ENCODE data around the gene TMEM192.
"Not testable (repeated sequence)": the region's sequence is repeated elsewhere in the genome, so short reads cannot be mapped to it uniquely, and the experiment has no call there.

The TMEM192 gene

DNA sequence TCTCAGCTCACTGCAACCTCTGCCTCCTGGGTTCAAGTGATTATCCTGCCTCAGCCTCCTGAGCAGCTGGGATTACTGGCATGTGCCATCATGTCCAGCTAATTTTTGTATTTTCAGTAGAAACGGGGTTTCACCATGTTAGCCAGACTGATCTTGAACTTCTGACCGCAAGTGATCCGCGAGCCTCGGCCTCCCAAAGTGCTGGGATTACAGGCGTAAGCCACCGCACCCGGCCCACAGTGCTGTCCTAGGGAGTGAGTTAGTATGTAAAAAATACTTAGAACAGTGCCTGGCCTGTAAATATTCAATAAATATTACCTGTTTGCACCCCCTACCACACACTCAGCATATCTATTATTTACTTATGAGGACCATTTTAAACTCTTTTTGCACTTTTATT is 20.5 kb downstream of the TMEM192 start:
- not testable (repeated sequence) for DNase-seq

DNA sequence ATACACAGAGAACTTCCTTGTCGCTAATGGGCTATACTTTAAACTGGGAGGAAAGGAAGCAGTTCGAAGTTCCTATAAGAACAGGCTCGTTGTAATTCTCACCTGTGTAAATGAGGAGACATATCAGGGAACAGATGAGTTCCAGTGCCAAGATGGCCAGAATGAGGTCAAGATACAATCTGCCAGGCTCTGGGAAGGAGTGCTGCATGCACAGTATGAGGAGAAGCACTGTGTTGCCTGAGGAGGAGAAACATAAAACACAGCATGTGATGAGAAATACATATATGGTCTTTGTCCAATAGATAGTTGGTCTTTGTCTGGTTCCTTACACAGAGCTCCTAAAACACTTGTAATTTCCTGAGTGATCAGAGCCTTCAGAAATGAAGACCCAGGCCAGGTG is 24.3 kb downstream of the TMEM192 start:
- DNase-seq = no peak

DNA sequence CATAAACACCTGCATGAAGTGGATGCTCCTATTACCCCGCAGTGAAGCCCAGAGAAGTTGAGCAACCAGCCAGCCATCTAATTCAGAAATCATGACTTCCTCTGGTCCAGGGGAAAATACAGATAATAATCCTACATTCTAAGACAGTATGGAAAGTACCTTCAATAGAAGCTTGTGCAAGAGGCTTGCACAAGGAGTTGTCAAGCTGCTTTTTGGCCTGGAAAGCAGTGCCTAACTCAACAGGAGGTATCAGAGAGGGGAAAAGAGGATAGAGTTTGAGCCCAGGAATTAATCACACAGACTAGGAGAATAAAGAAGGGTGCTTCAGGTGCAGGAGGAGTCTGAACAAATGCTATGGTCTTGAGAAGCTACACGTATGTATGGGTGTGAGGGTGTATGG is 26.7 kb downstream of the TMEM192 start:
- no peak for DNase-seq

DNA sequence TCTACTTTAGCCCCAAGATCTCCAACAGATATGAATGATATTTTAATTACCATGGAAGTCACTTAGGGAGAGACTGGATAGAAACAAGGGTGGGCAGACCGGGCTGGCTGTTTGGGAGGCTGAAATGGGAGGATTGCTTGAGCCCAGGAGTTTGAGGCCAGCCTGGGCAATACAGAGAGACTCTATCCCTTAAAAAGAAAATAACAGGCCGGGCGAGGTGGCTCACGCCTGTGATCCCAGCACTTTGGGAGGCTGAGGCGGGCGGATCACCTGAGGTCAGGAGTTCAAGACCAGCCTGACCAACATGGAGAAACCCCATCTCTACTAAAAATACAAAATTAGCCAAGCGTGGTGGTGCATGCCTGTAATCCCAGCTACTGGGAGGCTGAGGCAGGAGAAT is 27.9 kb downstream of the TMEM192 start:
- not testable (repeated sequence) for DNase-seq

DNA sequence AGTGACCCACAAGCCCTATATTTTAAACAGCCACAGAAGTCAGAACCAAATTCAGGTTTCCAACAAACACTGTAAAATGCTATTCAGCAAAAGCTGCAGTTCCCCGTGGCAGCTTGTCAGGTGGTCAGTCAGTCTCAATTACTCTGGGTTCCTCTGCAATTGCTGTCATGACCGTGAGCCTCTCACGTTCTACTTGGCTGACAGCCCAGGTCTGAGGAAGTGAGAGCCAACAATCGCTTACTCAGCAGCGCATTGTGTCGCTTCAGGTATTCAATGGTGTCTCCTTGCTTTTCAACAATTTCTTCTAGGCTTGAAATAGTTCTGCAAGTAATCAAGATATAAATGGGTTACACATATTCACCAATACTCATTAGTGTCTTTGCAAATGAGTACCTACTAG is 33.2 kb downstream of the TMEM192 start:
- no peak for DNase-seq

DNA sequence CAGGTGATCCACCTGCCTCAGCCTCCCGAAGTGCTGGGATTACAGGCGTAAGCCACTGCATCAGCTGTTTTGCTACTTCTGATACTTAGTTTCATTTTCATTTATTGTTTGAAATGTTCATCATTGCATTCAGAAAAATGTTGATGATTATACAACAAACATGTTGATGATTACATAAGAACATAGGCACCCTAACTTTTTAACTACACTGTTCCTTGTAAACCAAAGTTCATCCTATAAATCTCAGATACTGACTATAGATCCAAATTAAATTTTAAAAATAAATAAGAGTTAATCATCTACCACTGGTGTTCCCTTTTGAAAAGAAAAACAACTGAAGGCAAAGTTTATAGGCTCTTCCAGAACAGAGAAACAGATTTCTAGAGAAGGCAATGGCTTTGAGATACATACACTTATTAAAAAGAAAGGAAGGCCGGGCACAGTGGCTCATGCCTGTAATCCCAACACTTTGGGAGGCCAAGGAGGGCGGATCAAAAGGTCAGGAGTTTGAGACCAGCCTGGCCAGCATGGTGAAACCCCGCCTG is 35.6 kb downstream of the TMEM192 start:
- no peak for DNase-seq

DNA sequence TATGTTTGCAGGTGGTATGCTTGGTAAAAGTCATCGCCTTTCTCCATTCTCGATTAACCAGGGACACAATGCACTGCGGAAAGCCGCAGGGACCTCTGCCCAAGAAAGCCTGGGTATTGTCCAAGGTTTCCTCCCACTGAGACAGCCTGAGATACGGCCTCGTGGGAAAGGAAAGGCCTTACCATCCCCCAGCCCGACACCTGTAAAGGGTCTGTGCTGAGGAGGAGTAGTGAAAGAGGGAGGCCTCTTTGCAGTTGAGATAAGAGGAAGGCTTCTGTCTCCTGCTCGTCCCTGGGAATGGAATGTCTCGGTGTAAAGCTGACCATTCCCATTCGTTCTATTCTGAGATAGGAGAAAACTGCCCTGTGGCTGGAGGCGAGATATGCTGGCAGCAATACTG is 39.3 kb downstream of the TMEM192 start:
- not testable (repeated sequence) for DNase-seq

DNA sequence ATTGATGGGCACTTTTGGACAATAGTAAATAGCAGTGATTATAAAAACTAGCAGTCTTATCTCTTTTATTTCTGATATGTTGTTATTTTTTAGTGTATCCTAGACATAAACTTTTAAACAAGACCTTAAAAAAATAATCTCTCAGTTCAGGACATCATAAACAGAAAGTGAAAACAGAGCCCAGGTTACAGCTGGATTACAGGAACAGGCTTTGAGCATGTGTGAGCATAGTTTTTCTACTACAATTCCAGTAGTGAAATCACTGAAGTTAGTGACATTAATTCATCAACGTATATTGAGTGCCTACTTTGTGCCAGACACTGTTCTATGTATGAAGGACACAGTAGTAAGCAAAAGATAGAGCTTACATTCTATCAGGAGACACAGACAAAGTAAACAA is 42.1 kb downstream of the TMEM192 start:
- no peak for DNase-seq

DNA sequence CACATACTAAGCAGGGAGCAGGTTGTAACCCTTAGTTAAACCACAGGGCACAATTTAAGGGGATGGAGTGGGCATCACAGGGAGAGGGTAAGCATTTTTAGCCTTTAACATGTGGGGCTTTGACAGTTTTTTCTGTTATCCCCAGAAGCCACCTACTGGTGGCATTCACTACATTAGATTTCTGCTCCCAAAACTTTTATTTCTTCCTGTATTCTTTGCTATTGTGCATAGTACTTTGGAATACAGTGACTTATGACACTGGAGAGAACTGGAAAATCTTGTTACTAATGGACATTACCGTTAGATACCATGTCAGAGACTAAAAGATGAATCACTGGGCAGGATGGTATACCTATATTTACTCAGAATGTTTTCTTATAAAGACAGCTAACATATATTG is 51.7 kb downstream of the TMEM192 start:
- no peak for DNase-seq

DNA sequence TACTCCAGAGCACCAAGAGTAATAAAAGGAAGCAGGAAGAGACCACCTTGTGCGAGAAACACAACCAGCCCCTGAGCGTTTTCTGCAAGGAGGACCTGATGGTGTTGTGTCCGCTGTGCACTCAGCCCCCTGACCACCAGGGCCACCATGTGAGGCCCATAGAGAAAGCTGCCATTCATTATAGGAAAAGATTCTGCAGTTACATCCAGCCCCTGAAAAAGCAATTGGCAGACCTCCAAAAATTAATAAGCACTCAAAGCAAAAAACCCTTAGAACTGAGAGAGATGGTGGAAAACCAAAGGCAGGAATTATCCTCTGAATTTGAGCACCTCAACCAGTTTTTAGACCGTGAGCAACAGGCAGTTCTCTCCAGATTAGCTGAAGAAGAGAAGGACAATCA is 53.3 kb downstream of the TMEM192 start:
- DNase-seq = no peak

DNA sequence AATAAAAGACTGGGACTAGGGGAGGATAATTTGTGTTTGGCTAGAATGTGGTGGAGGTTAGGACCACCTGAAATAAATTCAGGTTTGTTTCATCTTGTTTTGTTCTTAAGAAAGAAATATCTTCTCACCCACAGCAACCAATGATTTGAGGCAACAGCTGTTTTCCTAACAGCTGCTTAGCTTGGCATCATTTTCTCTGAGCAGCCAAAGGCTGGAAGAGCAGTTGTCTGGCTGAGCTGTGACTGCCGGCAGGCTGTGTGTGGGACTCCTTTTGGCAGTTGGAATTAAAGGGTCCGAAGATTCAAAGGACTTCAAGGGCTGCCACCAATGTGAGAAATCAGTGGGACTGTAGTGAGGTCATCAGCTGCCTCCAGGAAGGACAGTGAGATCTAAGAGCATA is 54.0 kb downstream of the TMEM192 start:
- no peak for DNase-seq

DNA sequence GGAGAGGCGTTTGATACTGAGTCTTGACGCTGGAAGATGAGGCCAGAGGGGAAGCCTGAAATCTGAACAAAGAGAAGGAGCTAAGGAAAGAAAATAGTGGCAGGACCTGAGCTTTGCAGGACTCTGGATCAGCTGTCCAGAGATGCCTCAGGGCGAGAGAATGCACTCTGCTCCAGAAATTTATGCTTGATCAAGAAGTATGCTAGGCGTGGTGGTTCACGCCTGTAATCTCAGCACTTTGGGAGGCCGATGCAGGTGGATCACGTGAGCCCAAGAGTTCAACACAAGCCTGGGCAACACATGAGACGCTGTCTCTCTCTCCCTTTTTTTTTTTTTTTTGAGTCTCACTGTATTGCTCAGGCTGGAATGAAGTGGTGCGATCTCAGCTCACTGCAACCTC is 57.1 kb downstream of the TMEM192 start:
- DNase-seq = no peak

DNA sequence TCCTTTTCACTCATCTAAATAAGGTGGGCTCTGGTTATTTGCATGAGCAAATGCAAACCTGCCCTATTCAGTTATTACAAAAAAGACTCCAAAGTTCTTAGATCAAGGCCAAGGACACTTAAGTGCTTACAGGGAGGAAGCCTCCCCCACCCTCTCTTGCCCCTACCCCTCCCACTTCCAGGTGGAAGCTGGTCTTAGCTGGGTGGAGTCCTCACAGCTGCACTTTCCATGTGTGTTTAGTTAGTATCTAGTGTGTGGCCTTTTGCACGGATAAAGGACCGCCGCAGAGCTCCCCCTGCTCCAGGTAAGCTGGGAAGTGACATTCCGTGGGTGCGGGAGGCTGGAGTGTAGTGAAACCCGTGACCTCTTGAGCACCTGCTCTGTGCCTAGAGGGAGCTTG is 59.0 kb downstream of the TMEM192 start, which contains the start of gene TRIM75:
TSS of gene TRIM75 (plus strand) at position 222 of the 400 bp plus-strand sequence. CDS start 5,282 bp downstream, outside the sequence.
- DNase-seq = no peak

DNA sequence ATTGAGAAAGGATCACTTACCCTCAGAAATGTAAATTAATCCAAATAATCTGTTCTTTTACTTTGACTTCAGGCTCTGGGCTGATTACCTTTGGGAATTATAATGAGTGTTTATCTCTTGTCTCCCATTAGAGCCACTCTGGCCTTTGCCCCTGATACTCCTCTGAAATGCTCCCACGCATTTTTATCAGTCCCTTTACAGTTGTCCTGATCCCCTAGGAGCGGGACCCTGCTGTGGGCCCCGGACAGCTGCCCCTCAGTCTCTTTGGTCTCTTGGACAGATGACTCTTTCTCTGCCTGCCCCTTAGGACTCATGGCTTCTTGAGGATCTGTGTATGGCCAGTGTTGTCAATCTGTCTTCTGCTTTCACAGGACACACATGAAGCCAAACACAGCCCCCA is 60.0 kb downstream of the TMEM192 start:
- no peak for DNase-seq

DNA sequence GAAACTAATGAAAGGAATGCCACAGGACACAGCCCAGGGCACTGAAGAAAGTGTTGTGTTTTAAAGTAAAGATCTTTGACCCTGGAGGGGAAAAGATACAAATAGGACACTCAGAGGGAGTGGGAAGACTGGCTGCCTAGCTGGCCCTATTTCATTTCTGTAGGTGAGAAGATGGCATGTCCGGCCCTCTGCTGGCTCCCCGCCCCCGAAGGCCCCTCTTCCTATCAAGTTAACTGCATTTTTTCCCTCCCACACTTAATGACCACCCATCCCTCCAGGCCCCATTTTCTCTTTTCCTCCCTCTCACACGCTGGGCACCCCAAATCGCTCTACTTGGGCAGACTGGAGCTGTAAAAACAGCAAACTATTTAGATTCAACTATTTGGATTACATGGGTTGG is 64.5 kb downstream of the TMEM192 start:
- no peak for DNase-seq

DNA sequence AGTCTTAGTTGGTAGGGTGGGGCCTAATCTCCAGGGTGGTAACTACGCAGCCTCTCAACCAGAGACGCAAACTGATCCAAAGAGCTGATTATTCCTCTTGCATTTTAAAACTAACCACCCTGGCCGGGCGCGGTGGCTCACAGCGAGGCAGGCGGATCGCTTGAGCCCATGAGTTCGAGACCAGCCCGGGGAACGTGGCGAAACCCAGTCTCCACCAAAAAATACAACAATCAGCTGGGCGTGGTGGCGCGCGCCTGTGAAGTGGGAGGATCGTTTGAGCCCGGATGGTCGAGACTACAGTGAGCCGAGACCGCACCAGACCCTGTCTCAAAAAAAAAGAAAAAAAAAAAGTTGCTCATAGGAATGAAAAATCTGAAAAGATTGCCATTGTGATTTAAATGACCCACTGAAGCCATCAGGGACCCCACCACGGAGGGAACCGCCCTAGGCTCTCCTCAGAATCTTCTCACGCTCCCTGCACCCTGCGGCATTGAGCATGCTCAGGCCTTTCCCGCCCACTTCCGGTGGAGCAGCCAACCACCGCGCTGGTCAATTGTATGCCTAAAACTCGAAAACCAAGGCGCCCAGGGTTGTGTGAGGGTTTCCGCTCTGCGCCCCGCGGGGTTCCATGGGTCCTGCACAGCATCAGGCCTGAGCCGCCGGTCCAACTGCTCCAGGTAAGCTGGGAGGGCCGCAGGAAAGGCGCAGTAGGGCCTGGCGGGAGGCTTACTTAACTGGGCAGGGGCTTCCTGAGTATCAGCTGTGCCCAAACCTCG is 81.0 kb downstream of the TMEM192 start, which contains the start of gene TRIM60:
TSS of gene TRIM60 (plus strand) at position 564 of the 776 bp plus-strand sequence. CDS start 8,074 bp downstream, outside the sequence.
- no peak for DNase-seq

DNA sequence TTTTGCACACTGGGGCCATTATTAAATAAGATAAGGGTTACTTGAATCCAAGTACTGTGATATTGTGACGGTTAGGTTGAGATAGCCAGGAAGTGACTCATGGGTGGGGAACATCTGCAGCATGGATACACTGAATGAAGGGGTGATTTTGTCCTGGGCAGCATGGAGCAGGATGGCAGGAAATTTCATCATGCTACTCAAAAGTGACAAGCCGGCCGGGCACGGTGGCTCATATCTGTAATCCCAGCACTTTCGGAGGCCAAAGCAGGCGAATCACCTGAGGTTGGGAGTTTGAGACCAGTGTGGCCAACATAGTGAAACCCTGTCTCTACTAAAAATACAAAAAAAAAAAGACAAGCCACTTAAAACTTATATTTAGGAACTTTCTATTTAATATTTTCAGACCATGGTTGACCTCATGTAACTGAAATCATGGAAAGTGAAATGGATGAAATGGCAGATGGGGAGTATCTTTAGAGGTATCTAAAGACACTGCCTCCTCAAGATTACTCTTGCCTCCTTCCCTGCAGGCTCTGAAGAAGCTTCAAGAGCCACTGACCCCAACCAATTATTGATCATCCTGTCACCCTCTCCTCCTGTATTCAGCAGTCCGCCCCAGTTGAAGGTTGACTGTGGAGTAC is 84.8 kb downstream of the TMEM192 start:
- no peak for DNase-seq

DNA sequence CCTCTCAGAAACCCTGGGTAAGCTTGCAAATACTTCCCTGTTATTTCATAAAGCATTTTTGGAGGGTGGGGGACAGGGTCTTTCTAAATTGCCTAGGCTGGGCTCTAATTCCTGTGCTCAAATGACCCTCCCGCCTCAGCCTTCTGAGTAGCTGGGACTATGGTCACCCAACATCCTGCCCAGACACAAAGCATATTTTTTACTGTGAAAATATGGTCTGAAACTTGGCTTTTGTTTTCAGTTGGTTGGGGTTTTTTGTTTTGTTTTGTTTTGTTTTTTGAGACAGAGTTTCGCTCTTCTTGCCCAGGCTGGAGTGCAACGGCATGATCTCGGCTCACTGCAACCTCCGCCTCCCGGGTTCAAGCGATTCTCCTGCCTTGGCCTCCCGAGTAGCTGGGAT is 86.9 kb downstream of the TMEM192 start:
- not testable (repeated sequence) for DNase-seq
